ENCODE results near the gene UBTF.

UBTF gene

DNA sequence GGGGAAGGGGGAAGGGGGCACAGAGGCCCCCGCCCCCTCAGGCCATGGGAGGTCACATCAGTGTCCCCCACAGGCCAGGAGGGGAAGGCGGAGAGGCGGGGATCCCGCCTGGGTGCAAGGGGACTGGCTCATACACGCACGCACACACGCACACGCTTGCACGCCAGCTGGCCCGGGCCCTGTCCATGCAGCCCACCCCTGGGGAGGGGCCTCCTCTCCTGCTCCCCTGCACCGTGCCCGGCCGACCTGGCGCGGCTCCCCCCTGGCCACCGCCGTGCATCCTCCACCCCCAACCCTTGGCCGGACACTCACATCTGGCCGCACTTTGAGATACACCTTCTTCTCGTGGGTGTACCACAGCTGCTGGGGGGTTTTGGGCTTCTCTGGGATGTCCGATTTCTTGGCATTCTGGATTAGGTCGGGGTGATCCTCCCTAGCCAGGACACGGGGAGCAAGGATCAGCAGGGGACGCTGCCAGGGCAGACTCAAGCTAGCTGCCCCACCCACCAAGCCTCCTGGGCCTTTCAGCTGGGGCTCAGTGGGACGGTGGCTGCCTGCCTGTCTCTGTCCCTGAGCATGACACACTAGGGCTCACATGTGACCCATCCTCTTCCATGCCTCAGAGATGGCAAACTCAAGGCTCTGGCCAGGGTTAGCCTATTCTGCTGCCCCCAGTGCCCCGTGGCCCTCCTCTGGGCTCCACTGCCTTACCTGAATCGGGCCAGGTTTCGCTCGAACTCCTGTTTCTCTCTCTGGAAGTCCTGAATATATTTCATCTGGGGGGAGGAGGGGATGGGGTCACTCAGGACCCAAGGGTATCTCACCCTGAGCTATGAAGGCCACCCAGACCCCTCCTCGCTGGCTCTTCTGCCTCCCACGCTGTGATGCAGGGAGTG lies 6.7 kb downstream of the UBTF start:
- no peak for DNase-seq

DNA sequence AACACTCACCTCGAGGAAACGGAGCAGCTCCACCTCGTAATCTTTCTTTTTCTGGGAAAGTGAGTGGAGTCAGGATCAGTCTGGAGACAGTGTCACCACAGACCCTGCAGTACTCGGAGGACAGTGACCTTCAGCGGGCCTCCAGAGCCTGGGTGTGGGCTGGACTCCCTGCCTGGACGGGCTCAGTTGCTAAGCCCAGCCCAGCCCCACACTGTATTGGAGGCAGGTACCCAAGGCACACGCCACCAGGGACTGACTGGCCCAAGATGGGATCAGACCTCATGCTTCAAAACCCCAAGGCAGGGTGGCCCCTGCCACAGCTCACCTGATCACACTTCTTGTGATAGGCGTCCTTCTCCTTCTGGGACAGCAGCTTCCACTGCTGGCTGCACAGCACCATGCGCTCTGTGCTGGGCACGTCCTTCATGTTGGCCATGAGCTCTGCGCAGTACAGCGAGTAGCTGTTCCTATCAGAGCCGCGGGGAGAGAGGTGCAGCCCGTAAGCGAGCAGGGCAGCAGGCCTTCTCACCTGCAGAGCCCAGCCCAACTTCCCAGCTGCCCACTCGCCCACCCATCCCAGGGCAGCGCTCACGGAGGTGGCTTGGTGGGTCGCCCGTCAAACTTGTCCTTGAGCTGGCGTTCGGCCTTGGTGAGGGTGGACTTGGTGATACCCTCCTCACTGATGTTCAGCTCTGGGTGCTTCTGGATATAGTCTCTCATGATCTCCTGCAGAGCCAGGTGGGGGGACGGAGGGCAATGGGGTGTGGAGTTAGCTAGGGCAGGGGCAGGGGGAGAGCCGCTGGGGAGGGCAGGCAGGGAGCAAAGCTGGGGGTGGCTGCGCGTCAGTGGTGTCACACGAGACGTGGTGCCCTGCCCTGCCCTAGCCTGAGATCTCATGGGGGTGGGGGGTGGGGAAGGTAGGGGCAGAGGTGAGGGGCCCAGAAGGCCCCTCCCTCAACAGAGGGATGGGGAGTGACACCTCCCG lies 7.9 kb downstream of the UBTF start:
- no peak for DNase-seq

DNA sequence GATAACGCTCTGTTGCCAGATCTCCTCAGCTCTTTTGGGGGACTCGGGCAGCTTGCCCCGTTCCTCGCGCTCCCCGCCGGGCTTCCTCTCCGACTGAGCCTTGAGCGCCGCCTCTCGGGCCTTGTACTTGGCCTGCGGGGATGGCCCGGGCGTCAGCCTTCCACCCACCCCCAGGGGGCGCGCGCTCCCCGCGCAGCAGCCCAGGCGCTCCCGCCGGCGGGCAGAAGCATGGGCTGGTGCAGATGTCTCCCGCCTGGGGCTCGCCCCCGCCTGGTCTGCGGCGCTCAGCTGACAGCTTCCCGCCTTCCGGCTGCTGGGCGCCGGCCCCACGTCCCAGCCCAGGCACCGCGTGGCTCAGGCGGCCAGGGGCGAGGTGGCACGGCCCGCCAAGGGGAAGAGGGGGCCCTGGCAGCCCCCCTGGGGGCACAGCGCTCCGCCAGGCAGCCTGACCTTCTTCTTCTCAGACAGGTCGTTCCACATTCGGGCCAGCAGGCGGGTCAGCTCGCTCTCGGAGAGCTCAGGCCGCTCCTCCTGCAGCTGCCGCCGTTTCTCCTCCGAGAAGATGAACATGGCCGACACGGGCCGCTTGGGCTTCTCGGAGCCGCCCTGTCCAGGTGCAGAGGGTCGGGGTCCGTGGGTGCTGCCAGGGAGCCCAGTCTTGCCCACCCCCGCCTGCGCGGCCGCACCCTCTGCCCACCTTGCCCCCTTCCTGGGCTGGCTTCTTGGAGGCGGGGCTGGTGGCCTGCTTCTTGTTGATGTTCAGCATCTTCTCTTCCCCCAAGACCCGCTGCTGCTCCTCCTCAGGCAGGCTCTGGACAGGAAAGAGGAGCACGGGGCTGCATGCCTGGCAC lies 8.9 kb downstream of the UBTF start:
- DNase-seq = no peak

DNA sequence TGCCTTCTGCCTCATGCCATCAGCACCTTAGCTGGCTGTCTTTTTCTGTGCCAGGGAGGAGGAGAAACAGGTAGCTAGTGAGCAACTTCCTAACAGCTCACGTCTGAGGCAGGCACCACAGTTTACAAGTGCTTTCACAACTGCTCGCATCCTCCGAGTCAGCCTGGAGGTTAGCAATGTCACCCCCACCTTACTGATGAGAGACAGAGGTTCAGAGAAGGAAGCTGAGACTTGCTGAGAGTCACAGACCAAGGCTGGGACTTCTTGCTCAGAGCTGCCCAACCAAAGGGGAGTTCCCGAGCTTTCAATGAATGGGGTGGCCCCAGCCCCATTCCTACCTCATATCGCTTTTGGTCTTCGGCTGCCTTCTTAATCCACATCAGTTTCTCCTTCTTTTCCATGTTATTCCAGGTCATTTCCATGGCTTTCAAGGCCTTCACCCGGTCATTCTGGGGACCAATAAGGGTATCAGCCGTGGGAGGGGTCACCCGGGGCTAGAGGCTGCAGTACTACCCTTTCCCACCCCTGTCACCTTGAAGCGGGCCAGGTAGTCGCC lies 9.6 kb downstream of the UBTF start:
- no peak for DNase-seq

DNA sequence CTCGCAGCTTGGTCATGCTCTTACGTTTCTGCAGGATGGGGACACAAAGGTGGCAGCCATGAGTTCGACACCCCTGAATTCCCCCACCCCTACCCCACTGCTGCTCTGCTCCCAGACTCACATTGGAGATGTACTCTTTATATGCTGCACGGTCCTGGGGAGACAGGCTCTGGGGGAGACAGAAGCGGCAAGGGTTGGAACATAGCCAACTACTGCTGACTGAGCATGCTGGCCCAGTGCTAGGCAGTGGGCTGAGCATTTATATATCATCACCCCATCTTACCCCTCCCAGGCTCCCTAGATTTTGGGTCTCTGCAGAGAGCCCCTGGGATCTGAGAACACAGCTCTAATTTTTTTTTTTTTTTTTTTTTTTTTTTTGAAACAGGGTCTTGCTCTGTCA lies 11.7 kb downstream of the UBTF start:
- no peak for DNase-seq

DNA sequence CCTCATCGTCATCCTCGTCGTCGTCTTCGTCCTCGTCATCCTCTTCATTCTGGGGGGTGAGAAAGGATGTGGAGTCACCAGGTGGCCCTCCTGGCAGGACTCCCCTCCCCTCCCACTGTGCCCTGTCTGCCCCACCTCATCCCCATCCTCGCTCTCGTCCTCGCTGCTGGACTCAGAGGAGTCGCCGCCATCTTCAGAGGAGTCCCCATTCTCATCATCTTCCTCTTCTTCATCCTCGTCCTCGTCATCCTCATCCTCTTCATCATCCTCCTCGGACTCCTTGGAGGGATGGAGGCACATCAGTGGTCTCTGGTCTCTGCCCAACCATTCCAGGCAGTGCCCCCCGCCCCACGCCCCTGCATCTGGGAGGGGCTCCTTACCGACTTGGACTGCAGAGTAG lies 12.2 kb downstream of the UBTF start:
- DNase-seq = no peak

DNA sequence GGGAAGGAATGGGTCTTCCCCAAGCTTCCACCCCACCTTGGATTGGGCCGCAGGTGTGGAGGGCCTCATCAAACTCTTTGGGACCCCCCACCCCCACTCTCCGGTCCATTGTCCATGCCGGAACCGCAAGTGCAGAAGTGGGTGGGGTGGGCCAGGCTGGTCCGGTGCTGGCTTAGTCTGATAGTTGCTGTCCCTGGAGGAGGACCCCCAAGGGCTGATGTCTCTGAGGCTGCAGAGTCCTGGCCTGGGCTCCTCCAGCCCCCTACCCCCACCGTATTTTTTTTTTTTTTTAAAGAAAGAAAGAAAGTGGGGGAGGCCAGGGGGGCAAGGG lies 12.7 kb downstream of the UBTF start:
- no peak for DNase-seq

- no peak for DNase-seq
Measured at GRCh38 chr17:44205962-44206824, 13.3 kb downstream of the UBTF start.

DNA sequence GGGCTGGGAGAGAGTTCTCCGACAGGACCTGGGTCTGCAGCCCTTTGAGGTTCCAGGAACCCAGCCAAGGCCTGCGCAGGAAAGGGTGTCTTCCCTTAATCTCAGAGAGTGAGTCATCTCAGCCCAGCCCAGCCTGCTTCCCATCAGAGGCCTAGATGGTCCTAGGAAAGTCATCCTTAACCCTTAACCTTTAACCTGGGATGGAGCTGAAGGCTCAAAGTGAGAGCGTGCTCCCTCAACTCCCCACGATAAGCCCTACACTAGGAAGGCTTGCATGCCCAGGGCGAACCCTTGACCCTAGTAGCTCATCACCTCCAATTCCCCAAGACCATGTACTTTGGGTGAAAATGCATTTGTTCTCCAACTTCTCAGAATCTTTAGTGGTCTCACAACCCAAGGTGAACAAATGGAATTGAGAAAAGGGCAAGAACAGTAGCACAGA lies 15.0 kb downstream of the UBTF start:
- no peak for DNase-seq

DNA sequence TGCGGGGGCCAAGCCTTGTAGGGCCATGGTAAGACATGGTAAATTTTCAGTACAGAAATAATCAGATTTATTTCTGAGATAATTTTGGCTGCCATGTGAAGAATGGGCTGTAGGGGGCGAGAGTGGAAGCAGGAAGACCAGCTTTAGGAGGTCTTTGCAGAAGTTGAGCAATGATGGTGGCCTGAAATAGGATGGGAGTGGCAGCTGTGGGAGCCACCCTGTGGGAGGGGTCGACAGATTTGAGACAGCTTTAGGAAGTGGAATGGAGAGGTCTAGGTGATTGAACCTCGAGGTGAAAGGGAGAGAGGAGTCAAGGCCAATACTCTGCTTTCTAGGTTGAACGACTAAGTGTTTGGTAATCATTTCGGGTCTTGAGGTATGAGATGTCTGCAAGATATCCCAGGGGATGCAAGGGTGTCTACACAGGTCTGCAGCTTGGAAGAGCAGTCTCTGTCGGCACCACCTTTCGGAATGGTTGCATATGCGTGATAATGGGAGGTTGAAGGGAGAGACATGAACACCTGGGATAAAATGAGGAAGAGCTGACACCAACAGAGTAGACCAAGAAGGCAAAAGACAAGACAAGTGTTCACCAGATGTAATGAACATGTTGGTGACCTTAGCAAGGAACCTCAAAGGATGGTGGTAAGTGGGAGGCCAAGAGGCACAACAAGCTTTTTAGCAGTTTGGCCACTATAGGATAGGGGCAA lies 15.6 kb downstream of the UBTF start:
- DNase-seq = peak; percentile 34

DNA sequence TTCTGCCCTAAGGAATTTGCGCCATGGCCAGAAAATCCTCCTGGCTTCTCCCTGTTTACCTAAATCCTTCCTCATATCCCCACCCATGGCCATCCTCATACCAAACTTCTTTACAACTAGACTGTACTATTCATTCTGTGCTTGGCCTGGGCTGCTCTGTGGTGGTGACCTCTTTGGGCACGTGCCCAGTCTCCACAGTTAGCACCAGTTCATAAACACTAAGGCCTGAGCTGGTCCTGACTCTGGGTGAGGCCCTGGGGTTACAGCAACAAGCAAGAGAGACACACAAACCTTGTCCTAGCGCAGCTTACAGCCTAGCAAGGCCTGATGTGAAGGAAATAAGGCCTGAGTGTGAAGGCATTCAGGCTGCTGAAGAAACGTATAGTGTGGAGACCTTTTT lies 16.7 kb downstream of the UBTF start:
- DNase-seq = no peak

- peak; percentile 54 for DNase-seq
Measured at GRCh38 chr17:44200478-44201155, 18.9 kb downstream of the UBTF start.

DNA sequence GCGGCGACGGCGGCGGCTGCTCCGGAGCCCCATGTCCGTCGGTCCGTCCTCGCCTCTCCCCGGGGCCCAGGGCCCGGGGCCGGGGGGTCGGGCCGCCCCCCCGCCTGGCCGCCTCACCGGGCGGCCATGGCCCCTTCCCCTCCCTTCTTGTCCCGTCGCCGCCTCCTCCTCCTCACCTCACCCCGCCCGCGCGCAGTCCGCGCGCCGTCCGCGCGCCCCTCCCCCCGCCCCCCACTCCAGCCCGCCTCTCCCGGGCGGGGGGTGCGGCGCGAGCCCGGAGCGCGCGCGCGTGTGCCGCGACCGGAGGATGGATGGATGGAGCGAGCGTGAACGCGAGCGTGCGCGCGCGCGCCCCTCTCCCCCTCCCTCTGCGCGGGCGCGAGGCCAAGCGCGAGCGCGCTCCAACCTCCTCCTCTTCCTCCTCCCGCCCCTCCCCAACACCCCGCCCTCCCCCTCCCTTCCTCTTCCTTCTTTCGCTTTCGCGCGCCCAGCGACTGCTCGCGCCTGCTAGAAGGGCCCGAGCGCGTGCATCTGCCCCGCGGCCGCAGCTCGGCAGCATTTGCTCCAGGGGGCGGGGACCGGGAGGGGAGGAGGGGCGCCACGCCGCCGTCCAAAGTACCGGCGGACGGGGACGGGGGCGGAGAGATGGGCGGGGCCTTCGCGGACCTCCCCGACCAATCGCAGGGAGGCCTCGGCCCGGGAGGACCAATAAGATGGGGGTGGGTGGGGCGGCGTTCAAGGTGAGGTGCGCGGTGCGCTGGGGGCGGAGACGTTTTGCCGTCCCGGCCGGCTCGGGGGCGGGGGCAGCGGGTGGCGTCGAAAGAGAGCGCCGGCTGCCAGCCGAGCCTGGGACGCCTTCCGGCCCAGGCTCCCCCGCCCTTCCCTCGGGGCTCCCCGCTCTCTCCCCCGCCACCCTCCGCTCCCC lies 19.7 kb downstream of the UBTF start, which contains the start of gene ATXN7L3:
ATXN7L3 (minus strand) TSS at position 332 of the 925 bp plus-strand sequence. CDS start 1,814 bp downstream, outside the sequence.
- DNase-seq = peak; percentile 94

DNA sequence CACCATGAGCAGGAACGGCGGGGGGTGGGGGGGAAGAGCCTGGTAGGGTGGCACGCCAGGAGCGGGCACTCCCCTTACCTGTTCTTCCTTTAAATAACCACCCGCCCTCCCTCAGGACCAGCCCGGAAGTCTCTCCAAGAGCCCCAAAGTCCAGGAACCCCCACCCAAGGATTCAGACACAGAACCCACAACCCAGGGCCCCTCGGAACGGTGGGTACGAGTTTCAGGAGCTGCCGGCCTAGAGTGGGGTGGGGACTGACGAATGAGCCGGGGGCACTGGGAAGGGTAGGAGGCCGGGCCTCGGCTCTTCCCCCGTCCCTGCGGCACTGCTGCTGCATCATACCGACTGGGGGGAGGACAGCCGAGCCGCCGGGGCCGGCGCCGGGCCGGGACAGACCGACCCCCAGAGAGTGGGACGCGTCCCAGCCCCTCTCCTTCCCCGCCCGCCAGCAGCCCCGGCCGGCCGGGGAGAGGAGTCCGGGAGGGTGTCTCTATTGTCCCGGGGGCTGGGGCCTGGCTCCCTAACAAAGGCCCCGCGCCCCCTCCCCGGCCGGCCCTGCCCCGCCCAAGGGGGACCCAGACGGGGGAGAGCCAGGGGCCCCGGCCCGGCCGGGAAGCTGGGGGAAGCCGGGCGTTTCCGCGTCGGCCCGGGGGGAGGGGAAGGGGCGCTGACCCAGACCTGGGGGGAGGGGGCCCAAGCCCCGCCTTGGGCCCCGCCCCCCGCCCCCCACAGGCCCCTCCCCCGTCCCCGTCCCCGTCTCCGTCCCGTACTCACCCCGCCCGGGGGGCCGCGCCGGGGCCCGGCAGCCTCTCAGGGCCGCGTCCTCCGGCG lies 20.5 kb downstream of the UBTF start:
- peak; percentile 44 for DNase-seq

GRCh38 chr17:44197980-44198720 lies 21.3 kb downstream of the UBTF start:
- DNase-seq = no peak

DNA sequence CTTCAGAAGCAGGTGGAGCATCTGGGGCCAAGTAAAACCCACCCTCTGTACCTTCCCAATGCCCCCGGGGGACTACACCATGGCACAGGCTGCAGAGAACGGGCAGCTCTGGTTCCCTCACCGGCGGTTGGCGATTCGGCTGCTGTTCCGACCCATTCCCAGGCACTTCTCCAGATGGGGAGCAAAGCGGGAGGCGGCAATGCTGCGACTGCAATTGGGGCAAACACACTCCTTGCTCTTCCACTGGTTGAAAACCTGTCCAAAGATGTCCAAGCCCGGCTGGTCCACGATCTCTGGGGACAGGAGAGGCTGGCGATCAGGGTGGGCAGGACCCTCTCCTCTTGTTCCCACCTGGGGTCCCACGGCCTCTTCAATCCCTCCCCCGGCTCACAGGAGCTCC lies 22.4 kb downstream of the UBTF start:
- no peak for DNase-seq
